GM23338 (cell line): ENCODE data around the gene PDXK. TPM values are rescaled to one million over a fixed set of nuclear protein-coding genes. Genes with fewer than 3 reads are reported as not detected.

Experiments used
- ATAC-seq: fragments of 200-7000 bp; cut with Tn5 transposase; 3 replicates; pipeline ENCODE4 v1.9.1; 2020
- DNase-seq: peaks from one replicate; pipeline ENCODE4 v3.0.0-alpha.2; 2015; ENCODE audit warnings: low spot score
- H2AFZ ChIP-seq: fragments of 200-600 bp; sonication (generic); 2 replicates; pipeline ENCODE4 v1.8.0; 2016; ENCODE audit warnings: antibody characterized with exemption, mild to moderate bottlenecking, moderate library complexity
- H3F3A ChIP-seq: fragments of 200-600 bp; sonication (generic); replicated peaks from 2 replicates; pipeline ENCODE4 v1.8.0; 2017; ENCODE audit warnings: antibody characterized with exemption, mixed run types, low read depth
- H3K27ac ChIP-seq: fragments of 200-600 bp; sonication (generic); 2 replicates; pipeline ENCODE4 v1.6.1; 2016; ENCODE audit warnings: low read depth
- H3K27me3 ChIP-seq: fragments of 200-600 bp; sonication (generic); 2 replicates; pipeline ENCODE4 v1.8.0; 2016; ENCODE audit warnings: mild to moderate bottlenecking, mixed run types, moderate library complexity; ENCODE audit not compliant: insufficient read depth
- H3K36me3 ChIP-seq: fragments of 200-600 bp; sonication (generic); 2 replicates; pipeline ENCODE4 v1.8.0; 2016; ENCODE audit warnings: mild to moderate bottlenecking; ENCODE audit not compliant: insufficient read depth
- H3K4me1 ChIP-seq: fragments of 200-600 bp; sonication (generic); 2 replicates; pipeline ENCODE4 v1.8.0; 2016; ENCODE audit warnings: mild to moderate bottlenecking, moderate library complexity; ENCODE audit not compliant: insufficient read depth
- H3K4me2 ChIP-seq: fragments of 200-600 bp; sonication (generic); 2 replicates; pipeline ENCODE4 v1.7.1; 2017; ENCODE audit warnings: mixed run types
- H3K4me3 ChIP-seq: fragments of 200-600 bp; sonication (generic); 2 replicates; pipeline ENCODE4 v1.6.1; 2016; ENCODE audit warnings: mixed run types
- H3K79me2 ChIP-seq: fragments of 200-600 bp; sonication (generic); replicated peaks from 2 replicates; pipeline ENCODE4 v1.8.0; 2017; ENCODE audit warnings: mild to moderate bottlenecking; ENCODE audit not compliant: insufficient read depth
- H3K9me2 ChIP-seq: fragments of 200-600 bp; sonication (generic); 2 replicates; pipeline ENCODE4 v1.8.0; 2017; ENCODE audit not compliant: insufficient read depth
- H4K20me1 ChIP-seq: fragments of 200-600 bp; sonication (generic); replicated peaks from 2 replicates; pipeline ENCODE4 v1.8.0; 2017; ENCODE audit warnings: mild to moderate bottlenecking; ENCODE audit not compliant: insufficient read depth
- H3K27ac Mint-ChIP-seq: 2 replicates; pipeline ENCODE4 v1.8.0; 2020; ENCODE audit warnings: inconsistent platforms, mild to moderate bottlenecking, moderate library complexity, mixed read lengths
- H3K27me3 Mint-ChIP-seq: 3 replicates; pipeline ENCODE4 v1.8.0; 2022; ENCODE audit warnings: low read depth, mild to moderate bottlenecking, moderate library complexity, mixed read lengths, inconsistent platforms; ENCODE audit not compliant: insufficient read depth, poor library complexity
- H3K36me3 Mint-ChIP-seq: 3 replicates; pipeline ENCODE4 v1.8.0; 2021; ENCODE audit warnings: low read depth, mild to moderate bottlenecking, inconsistent platforms, moderate library complexity, mixed read lengths
- H3K4me1 Mint-ChIP-seq: 3 replicates; pipeline ENCODE4 v1.8.0; 2020; ENCODE audit warnings: mild to moderate bottlenecking, inconsistent platforms, mixed read lengths
- H3K4me3 Mint-ChIP-seq: 3 replicates; pipeline ENCODE4 v1.8.0; 2021; ENCODE audit warnings: moderate library complexity, mild to moderate bottlenecking, inconsistent platforms, mixed read lengths
- H3K9me3 Mint-ChIP-seq: 3 replicates; pipeline ENCODE4 v1.8.0; 2020; ENCODE audit warnings: moderate library complexity, mild to moderate bottlenecking, inconsistent platforms, mixed read lengths
- CREB1 ChIP-seq: fragments of 250-450 bp; sonication (Bioruptor Pico); IDR thresholded peaks from 2 replicates; pipeline ENCODE4 v1.5.0; 2020; ENCODE audit warnings: low read depth, mild to moderate bottlenecking, moderate library complexity
- CTCF ChIP-seq, 2 experiments: fragments of 200-600 bp in 1 of 2; sonication (generic) in 1 of 2; conservative IDR thresholded peaks; 2 replicates each; pipeline versions ENCODE4 v1.5.1 to v1.6.1; 2016 to 2017; ENCODE audit warnings: antibody characterized with exemption in 2 of 2, low read depth in 2 of 2, mild to moderate bottlenecking in 2 of 2, moderate library complexity in 1 of 2
- EZH2 ChIP-seq: fragments of 200-600 bp; sonication (generic); IDR thresholded peaks from one replicate; pipeline ENCODE4 v1.8.0; 2017; ENCODE audit warnings: antibody characterized with exemption, mild to moderate bottlenecking, low read depth; ENCODE audit not compliant: unreplicated experiment
- EZH2phosphoT487 ChIP-seq: fragments of 200-600 bp; sonication (generic); IDR thresholded peaks from one replicate; pipeline ENCODE4 v1.8.1; 2018; ENCODE audit warnings: antibody characterized with exemption; ENCODE audit not compliant: unreplicated experiment
- JUNB ChIP-seq: IDR thresholded peaks from one replicate; pipeline ENCODE4 v1.6.1; 2016; ENCODE audit warnings: antibody characterized with exemption; ENCODE audit not compliant: unreplicated experiment
- NANOG ChIP-seq: IDR thresholded peaks from 2 replicates; pipeline ENCODE4 v1.6.1; 2016; ENCODE audit warnings: antibody characterized with exemption, borderline replicate concordance
- POLR2AphosphoS5 ChIP-seq: IDR thresholded peaks from 2 replicates; pipeline ENCODE4 v1.6.1; 2016; ENCODE audit warnings: antibody characterized with exemption, low read depth
- REST ChIP-seq: IDR thresholded peaks from one replicate; pipeline ENCODE4 v1.6.1; 2018; ENCODE audit warnings: antibody characterized with exemption; ENCODE audit not compliant: unreplicated experiment
- STAT1 ChIP-seq: IDR thresholded peaks from one replicate; pipeline ENCODE4 v1.6.1; 2016; ENCODE audit warnings: antibody characterized with exemption; ENCODE audit not compliant: unreplicated experiment
- ZNF114 ChIP-seq: fragments of 250-450 bp; sonication (Bioruptor Pico); IDR thresholded peaks from 2 replicates; pipeline ENCODE4 v1.5.0; 2020; ENCODE audit warnings: mild to moderate bottlenecking, moderate library complexity
- ZNF331 ChIP-seq: fragments of 250-450 bp; sonication (Bioruptor Pico); IDR thresholded peaks from 2 replicates; pipeline ENCODE4 v1.5.0; 2020; ENCODE audit warnings: low read depth, mild to moderate bottlenecking, moderate library complexity
- polyA plus RNA-seq: library from polyadenylated mRNA; unstranded; fragments of >200 nt; fragmentation: Nextera tagmentation; extraction: Ambion mirVana; gene quantifications from 2 replicates; pipeline ENCODE4 v1.2.1, GENCODE V29; 2016
- total RNA-seq: library from RNA; depleted of rRNA; stranded (reverse); fragments of >200 nt; shearing (Covaris generic); gene quantifications from 2 replicates; pipeline ENCODE4 v1.2.3, GENCODE V29; 2014
- TF ChIP-seq, protein P1 (sequence below): fragments of 250-450 bp; sonication (Bioruptor Pico); IDR thresholded peaks from 2 replicates; pipeline ENCODE4 v1.5.0; 2020; ENCODE audit warnings: mild to moderate bottlenecking, moderate library complexity
- TF ChIP-seq, protein P2 (sequence below): IDR thresholded peaks from 2 replicates; pipeline ENCODE4 v1.6.1; 2016; ENCODE audit warnings: antibody characterized with exemption

PDXK gene
- total and polyA plus RNA-seq, 2 experiments from 2014 or later: 53.2 to 66.3 TPM

GRCh38 chr21:43708745-43709381 is 10.1 kb upstream of the PDXK start:
- Mint-ChIP-seq H3K4me1 (peaks cover 20% of the 10 kb centered on the region), H3K4me3 (no peak overlapping the region; the same call in 2 of the 3 replicates), H3K9me3 (no peaks in the 10 kb centered on the region), H3K27ac (no peak overlapping the region), H3K36me3 (no peaks in the 10 kb centered on the region), H3K27me3 (peaks cover 1% of the 10 kb centered on the region)
- H3K4me2 ChIP-seq: no peak overlapping the region
- H4K20me1 ChIP-seq: no peaks in the 10 kb centered on the region
- no peaks in the 10 kb centered on the region for H3K9me2 ChIP-seq
- no peaks in the 10 kb centered on the region for H3K36me3 ChIP-seq
- TF ChIP-seq, protein P1, sequence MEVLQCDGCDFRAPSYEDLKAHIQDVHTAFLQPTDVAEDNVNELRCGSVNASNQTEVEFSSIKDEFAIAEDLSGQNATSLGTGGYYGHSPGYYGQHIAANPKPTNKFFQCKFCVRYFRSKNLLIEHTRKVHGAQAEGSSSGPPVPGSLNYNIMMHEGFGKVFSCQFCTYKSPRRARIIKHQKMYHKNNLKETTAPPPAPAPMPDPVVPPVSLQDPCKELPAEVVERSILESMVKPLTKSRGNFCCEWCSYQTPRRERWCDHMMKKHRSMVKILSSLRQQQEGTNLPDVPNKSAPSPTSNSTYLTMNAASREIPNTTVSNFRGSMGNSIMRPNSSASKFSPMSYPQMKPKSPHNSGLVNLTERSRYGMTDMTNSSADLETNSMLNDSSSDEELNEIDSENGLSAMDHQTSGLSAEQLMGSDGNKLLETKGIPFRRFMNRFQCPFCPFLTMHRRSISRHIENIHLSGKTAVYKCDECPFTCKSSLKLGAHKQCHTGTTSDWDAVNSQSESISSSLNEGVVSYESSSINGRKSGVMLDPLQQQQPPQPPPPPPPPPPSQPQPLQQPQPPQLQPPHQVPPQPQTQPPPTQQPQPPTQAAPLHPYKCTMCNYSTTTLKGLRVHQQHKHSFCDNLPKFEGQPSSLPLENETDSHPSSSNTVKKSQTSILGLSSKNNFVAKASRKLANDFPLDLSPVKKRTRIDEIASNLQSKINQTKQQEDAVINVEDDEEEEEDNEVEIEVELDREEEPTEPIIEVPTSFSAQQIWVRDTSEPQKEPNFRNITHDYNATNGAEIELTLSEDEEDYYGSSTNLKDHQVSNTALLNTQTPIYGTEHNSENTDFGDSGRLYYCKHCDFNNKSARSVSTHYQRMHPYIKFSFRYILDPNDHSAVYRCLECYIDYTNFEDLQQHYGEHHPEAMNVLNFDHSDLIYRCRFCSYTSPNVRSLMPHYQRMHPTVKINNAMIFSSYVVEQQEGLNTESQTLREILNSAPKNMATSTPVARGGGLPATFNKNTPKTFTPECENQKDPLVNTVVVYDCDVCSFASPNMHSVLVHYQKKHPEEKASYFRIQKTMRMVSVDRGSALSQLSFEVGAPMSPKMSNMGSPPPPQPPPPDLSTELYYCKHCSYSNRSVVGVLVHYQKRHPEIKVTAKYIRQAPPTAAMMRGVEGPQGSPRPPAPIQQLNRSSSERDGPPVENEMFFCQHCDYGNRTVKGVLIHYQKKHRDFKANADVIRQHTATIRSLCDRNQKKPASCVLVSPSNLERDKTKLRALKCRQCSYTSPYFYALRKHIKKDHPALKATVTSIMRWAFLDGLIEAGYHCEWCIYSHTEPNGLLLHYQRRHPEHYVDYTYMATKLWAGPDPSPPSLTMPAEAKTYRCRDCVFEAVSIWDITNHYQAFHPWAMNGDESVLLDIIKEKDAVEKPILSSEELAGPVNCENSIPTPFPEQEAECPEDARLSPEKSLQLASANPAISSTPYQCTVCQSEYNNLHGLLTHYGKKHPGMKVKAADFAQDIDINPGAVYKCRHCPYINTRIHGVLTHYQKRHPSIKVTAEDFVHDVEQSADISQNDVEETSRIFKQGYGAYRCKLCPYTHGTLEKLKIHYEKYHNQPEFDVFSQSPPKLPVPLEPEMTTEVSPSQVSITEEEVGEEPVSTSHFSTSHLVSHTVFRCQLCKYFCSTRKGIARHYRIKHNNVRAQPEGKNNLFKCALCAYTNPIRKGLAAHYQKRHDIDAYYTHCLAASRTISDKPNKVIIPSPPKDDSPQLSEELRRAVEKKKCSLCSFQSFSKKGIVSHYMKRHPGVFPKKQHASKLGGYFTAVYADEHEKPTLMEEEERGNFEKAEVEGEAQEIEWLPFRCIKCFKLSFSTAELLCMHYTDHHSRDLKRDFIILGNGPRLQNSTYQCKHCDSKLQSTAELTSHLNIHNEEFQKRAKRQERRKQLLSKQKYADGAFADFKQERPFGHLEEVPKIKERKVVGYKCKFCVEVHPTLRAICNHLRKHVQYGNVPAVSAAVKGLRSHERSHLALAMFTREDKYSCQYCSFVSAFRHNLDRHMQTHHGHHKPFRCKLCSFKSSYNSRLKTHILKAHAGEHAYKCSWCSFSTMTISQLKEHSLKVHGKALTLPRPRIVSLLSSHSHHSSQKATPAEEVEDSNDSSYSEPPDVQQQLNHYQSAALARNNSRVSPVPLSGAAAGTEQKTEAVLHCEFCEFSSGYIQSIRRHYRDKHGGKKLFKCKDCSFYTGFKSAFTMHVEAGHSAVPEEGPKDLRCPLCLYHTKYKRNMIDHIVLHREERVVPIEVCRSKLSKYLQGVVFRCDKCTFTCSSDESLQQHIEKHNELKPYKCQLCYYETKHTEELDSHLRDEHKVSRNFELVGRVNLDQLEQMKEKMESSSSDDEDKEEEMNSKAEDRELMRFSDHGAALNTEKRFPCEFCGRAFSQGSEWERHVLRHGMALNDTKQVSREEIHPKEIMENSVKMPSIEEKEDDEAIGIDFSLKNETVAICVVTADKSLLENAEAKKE (CRISPR knock-in tag): no peak
- TF ChIP-seq NANOG (no peak), CTCF (conservative IDR thresholded peaks at IDR 0.05; ENCODE audit: low read depth in 2 of 2) (no peak), CREB1 (no peak), ZNF331 (CRISPR knock-in tag) (no peak), JUNB (no peak), EZH2phosphoT487 (no peak), STAT1 (no peak), REST (no peak), ZNF114 (CRISPR knock-in tag) (no peak), POLR2AphosphoS5 (no peak), EZH2 (no peak)
- TF ChIP-seq, protein P2, sequence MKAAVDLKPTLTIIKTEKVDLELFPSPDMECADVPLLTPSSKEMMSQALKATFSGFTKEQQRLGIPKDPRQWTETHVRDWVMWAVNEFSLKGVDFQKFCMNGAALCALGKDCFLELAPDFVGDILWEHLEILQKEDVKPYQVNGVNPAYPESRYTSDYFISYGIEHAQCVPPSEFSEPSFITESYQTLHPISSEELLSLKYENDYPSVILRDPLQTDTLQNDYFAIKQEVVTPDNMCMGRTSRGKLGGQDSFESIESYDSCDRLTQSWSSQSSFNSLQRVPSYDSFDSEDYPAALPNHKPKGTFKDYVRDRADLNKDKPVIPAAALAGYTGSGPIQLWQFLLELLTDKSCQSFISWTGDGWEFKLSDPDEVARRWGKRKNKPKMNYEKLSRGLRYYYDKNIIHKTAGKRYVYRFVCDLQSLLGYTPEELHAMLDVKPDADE: no peak
- H3F3A ChIP-seq: peaks cover 12% of the 10 kb centered on the region; the same call in 1 of the 2 replicates
- no peak overlapping the region for H3K4me3 ChIP-seq
- no peak for DNase-seq
- H3K79me2 ChIP-seq: no peaks in the 10 kb centered on the region
- H3K27me3 ChIP-seq: no peaks in the 10 kb centered on the region
- H3K27ac ChIP-seq: no peak overlapping the region
- H2AFZ ChIP-seq: no peak overlapping the region
- H3K4me1 ChIP-seq: peaks cover 19% of the 10 kb centered on the region
- no peak for ATAC-seq
